HG03354 (cell line): ENCODE data around the gene SYTL5.
A peak's percentile ranks its signal among the peaks of the same experiment; 100 is the strongest.

Experiments used
- ATAC-seq: cut with Tn5 transposase; IDR thresholded peaks from one replicate; pipeline ENCODE4 v1.9.1; 2021; ENCODE audit warnings: mild to moderate bottlenecking; ENCODE audit not compliant: unreplicated experiment, poor library complexity, severe bottlenecking

The SYTL5 gene

DNA sequence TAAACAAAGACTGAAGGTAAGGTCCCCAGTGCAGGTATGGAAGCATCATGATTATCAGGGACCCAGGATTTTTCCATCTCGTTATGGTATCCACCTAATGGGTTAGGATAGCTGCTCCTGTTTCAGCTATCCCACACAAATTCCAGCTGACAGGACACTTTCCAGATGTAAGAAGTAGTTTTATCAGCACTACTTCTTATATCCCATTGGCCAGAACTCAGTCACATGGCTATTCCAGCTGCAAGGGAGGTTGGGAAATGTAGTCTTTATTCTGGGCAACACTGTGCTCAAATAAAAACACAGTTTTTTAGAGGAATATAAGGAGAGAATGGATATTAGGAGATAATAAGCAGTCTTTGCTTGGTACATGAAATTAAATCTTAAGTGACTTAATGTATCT lies 117.6 kb downstream of the SYTL5 start:
- ATAC-seq, result no peak

DNA sequence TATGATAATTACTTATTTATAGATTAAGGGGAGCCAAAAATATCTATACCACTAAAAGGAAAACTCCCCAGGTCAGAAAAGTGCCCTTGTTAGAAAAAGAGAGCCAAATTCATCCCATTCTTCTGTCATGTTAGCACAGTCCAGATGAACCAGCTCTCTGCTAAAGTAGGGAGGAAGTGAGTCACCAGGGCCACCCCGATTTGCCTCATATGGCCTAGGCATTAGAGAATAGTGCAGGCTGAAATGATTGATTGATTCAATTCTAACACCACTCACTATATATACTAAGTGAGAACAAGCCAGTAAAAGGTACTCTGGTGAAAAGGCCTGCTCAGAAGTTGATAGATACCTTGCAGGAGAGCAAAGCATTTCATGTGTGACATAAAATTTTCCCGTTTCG lies 119.8 kb downstream of the SYTL5 start:
- no peak for ATAC-seq

DNA sequence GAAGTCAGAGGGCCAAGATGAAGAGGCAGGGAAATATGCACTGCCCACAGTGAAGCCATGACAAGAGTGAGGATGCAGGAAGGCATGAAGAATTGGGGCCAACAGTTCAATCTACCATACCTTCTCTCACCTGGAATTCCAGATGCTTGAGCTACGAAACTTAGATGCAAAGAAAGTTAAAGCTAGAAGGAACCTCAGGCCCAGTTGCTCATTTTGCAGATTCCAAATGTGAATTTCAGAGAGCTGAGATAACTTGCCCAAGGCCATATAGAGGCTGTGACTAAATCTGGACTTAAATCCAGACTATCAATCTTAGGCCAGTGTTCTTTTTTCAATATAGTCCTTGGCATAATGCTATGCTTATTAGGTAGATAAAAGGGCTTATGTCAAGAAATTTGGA lies 121.6 kb downstream of the SYTL5 start:
- ATAC-seq, result no peak

DNA sequence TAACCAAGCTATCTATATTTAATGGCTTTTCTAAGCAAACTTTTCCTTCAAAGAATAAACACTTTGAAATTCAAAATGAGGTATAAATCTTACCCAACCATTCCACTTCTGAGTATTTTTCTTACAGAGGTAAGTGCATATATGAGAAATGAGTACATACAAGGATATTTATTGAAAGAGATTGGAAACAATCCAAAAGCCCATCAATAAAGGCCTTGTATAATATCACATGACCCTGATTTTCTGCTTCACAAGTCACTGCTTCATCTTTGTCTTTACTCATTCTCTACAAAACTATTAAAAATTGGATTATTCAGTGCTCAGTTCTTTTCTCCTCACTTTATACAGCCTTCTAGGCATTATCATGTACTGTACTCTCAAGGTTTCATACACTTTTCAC lies 123.0 kb downstream of the SYTL5 start:
- ATAC-seq, result no peak

DNA sequence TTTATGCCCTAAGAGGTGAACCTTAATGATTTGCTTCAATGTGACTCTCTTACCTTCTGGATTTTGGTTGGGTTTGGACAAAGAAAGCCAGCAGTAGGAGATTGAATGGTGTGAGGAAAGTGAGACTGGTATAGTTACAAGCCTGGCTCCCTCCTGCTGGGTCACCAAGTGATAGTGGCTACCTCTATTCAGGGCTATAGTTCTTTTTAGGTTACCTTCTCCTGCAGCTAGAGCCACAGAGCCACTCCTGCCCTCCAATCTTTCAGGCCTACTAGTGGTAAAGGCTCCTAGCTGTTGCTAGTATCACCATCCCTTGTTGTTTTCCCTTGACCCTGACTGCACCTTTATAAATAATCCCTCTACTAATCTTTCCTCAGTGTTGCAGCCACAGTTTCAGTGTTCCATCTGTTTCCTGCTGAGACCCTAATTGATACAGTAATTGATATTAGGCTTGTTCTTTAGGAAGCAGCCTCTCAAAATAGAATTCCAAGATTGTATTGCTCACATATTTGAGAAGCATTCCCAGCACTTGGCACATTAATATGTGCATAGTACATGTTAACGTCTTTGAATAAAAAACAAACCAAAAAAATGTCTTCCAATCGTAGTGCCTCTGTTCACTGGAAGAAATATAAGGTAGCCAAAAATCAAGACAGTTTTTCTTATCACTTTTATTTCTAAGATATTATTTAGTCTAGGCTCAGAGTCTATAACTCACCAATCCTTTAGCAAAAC lies 132.0 kb downstream of the SYTL5 start:
- ATAC-seq, result no peak

DNA sequence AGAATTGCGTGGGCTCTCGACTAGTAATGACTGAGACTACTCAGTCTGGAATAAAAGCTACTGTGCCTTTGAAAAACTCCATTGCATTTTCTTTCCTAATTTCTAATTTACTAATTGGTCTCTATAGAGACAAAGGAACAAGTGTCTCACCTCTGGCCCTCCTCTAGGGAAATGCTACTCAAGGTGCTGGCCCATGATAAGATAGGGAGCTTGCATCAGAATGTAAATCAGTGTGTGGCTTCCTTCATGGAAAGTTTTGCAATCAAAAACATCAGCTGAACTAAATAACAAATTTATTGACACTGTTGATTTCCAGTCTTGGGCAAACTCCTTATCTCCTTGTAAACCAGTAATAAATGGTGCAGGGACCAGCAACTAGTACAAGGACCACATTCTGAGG lies 132.5 kb downstream of the SYTL5 start:
- no peak for ATAC-seq

DNA sequence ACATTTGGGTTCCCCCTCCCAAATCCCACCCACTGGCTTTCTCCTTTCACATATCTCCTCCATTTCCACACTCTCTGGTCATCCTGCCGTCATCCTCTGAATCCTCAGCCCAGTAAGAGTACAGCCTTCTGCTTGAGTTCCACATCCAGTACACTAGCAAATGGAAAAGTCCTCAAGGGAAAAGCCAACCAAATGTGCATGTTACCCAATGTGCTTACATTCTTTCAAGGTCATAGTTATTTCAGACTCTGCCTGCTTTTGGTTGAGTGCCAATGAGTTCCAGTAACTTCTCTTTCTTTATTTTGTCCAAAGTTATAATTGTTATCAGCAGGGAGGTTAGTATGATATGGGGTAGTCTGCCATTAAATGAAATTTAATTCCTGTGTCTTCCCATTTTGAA lies 136.3 kb downstream of the SYTL5 start:
- ATAC-seq, result no peak

DNA sequence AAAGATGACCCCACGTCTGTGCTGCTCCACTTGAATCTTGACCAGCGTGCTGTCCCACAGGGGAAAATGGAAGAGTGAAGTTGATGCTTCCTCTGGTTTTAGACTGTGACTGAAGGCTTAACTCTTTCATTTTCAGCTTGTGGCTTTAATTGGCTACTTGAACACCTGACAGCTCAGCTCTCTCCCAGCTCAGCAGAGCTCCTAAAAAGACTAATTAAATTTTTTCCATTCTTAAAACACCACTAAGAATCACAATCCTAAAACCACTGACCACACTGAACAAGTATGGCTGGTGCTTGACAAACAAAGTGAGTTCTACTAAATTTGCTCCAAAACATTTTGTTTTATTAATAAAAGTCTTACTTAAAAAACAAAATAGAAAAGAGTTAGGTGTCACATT lies 142.7 kb downstream of the SYTL5 start:
- ATAC-seq, result no peak

DNA sequence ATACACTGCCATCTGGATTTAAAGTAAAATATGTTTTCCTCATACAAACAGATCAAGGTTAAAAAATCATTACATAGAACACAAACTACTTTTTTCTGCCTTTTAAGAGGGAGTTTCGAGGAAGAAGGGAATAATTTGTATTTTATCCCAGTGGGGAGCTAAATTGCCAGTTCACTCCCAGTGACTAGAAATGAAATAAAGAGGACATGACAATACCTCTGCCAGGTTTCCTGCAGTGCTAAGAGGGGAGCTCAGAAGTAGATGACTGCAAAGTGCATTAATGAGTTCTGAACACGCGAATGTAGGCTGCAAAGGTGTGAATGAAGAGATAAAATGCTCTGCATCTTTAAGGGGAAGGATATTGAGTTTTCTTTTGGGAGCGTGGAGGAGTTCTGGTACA lies 144.6 kb downstream of the SYTL5 start:
- ATAC-seq, result no peak

DNA sequence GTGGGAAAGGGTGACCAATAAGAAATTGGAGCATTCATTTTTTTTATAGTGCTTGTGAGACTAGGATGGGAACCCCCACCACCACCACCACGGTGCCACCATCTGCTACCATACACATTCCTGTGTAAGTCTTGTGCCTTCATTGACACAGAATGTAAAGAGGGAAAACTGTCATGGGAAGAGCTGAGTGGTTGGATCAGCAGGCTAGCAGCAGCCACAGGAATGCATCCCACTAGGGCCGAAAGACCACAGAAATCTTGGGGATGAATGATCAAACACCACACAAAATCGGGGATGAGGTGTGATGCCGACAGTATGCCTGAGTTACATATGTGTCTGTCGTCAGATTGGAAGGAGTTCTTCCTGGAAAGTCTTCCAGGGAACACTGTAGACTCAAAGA lies 145.1 kb downstream of the SYTL5 start:
- ATAC-seq, result no peak

DNA sequence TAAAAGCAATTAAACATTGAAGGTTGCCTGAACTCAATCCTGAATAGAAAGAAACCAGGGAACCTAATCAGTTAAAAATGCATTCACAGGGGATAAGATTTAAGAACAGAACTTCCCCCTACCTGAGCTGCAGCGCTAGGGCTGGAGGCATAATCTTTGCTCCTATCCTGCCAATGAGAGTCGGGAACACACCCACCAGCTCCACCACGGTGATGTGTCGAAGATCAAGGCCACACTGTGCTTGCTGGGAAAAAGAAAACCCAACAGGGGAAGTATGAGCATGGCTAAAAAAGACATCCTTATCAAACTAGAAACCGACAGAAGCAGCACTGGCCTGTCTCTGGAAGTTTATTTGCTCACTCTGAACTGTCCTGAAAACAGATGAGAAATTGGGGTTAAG lies 148.0 kb downstream of the SYTL5 start:
- no peak for ATAC-seq

DNA sequence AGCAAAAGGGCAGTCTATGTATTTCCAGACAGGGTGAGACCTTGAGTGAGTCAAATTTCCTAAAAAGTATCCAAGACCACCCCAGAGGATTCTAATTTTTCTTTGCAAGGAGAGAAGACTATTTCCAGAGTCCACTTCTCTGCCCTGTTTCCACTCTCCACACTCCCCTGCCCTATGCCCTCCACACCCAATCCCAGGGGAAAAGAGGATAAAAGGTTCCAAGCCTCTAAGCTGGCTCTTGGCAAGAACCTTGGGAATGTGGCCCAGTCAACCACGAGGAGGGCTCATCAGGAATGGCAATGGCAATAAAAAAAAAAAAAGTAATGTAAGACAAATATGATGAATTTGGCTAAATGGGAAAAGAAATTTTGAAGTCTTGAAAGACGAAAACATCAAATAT lies 148.5 kb downstream of the SYTL5 start:
- no peak for ATAC-seq

DNA sequence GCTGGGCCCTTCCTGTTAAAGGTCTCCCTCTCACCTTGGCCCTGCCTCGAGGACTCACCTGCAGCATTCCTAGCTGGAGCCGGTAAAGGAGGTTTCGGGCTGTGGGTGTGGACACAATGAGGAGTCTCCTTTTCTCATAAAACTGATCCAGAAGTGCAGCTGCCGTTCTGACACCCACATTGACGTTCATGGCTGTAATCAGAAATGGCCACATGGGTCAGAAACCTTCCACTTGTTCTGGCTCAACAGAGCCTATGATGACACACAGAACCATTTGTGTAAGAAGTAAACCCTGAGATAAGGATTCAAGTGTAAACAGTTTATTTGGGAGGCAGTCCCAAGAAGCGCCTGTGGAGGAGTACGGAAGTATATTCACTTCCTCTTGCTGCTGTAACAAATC lies 150.5 kb downstream of the SYTL5 start:
- no peak for ATAC-seq

DNA sequence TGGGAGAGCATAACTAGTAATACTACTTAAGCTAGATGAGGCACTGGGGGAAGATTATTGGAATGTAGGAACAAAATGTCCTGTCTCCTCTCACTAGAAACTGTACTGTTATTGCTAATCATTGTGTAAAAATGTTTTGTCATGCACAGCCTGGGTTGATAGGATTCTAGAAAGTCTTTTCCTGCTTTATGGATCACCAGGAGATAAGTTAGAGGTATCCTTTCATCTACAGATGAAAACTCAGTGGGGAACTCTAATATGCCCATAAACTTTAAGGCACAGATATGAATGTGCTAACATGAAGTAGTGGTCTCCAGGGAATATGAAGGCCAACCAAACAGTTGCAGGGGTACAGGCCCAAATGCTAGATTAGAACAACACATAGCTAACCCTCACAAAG lies 156.8 kb downstream of the SYTL5 start:
- ATAC-seq, result no peak

DNA sequence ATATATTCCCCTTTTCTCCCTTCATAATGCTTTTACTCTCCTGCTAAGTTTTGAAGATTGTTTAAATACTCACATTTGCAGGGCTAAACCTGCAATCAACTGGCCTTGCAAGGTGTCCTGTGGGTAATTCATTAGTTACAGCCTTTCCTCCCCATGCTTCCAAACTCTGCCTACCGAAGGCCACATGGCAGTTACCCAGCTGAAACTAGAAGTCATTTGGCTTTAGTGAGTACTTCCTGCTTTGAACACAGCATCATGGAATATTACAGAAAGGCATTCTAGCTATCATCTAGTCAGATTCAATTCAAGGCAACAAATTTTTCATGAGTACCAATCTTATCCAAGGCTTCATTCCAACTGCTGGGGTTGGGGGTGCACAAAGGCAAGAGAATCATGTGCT lies 158.7 kb downstream of the SYTL5 start:
- ATAC-seq, result no peak

DNA sequence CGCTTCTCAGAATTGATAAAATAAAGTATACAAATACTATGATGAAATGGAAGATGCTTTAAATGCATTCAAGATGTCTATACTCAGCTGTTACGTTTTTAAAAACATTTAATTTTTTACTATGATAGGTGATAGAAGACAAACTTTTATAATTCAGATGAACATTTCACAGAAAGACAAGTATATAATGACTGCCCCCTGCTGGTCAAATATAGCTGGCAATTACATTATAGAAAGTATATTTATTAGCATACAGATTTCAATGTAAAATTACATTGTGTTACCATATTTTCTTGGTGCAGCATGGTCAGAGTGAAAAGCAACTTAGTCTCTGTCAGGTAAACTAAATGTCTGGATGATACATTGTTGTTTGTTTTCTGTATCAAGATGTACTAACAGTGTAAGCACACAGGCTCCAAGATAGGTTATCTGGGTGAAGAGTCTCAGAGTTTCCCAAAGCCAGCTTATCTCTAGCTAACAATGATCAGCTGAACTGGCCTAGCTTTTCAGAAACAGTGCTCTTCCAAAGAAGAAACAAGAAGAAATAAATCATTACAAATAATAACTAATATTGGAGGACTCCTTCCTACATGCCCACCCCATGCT lies 160.2 kb downstream of the SYTL5 start:
- peak; percentile 54 for ATAC-seq

DNA sequence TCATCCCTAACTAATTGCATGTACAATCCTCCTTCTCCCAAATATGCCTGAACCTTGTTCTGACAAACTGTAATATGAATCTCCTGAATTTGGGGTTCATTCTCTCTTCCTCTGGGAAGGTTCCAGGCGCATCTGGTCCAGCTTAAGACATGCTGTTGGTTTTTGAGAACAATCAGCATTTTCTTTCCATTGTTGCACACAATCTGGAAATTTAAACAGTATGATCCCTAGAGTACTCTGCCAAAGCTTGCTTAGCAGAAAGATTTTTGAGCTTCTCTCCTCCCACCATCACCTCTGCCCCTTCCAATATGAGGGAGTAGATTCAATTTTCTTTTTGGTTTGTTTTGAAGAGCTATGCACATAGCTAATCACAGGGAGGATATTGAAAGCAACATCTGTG lies 164.2 kb downstream of the SYTL5 start:
- ATAC-seq, result no peak

DNA sequence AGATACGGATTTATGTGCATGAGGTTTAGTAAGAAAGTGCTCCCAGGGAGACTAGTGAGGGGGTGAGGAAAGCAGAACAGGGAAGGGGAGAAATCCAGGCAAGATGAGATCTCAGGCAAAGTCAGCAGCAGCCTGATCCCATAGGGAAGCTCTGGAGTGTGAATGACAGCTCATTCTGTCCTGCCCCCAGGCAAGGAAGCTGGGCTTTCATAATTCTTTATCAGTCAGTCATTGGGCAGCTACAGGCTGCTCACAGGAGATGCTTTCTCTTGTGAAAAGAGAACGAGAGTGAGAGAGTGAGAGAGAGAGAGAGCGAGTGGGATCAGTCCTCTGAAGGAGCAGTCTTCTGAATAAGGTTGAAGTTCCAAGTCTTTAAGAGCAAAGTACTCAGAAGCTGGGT lies 166.2 kb downstream of the SYTL5 start:
- no peak for ATAC-seq

DNA sequence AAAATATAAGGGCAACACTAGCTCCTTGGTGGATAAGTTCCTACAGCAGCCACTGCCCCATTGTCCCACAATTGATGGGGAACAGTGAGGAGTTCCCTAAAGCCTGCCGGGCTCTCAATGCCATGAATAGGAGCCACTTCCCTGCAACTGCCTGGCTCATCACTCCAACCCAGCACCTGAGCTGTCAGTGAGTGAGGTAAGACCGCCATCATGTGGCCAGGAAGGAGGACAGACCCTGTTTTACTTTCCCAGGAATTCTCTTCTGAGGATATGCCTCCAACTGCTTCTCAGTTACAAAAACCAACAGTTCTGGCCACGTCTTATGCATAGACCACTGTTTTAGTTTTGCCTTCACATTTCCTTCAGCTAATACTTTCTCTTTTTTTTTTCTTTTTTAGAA lies 168.8 kb downstream of the SYTL5 start:
- no peak for ATAC-seq

DNA sequence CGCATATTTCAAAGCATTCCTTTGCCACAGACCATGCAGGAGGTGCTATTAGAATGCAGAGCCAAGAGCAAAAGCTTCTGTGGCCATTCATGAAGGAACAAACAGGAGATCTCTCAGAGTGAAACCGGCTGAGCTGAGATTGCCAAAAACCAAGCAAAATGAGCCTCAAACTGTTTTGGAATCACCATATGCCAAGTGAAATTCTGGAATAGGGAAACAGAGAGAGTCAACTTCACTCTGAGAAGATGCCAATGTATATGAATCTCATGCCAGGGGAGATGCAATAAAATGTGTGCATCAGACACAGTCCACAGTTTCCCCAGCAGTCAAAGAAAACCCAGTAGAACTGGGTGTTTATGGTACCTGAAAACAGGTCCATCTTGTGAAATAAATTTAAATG lies 172.0 kb downstream of the SYTL5 start:
- no peak for ATAC-seq
